CD4-positive, alpha-beta T cell treated with Interleukin-12 subunit alpha and Interleukin-12 subunit beta, for 1 hour (primary cell): ENCODE data around the gene VSIG10L2.

ENCODE experiments used
- DNase-seq: peaks from one replicate; pipeline ENCODE4 v3.0.0-alpha.2; 2020

The VSIG10L2 gene

GRCh38 chr11:125948278-125949051 lies 2.6 kb downstream of the VSIG10L2 start:
- no peak for DNase-seq

- DNase-seq: no peak
Measured at GRCh38 chr11:125949271-125950177, 3.7 kb downstream of the VSIG10L2 start.

- no peak for DNase-seq
Measured at GRCh38 chr11:125950178-125950490, 4.3 kb downstream of the VSIG10L2 start.

DNA sequence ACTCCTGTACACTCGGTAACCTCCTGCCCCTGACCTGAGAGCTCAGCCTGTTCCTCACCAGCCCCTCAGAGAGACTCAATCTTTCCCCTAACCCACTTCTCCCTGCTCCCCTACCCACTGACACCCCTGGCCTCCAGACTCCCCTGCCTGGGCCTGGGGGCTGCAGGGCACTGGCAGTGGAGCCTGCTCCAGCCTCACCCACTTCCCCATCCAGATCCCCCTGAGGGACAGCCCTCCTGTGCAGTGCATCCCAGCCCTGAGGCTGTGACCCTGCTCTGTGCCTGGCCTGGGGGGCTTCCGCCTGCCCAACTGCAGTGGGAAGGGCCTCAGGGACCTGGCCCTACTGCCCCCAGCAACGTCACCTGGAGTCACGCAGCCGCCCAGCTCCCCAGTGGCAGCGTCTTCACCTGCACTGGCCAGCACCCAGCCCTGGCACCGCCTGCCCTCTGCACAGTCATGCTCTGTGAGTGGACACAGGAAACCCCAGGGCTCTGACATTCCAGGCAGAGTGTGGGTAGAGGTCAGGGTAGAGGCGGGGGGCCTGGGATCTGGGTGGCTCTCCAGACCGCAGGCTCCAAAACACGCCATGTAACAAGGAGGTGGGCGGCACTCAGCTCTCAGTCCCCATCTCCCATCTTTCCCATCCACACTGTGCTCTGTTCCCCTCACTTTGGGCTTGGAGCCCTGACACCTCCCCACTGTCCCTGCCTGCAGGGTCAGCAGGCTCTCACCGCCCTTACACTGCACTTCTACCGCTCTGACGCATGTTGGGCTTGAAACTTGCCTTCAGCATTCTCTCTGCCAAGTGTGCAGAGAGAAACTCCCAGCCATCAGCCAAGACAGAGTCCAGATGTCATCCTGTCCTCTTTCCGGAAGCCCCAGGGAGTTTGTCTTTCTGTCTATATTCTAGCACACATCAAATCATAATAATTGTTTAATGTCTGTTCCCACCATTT lies 5.1 kb downstream of the VSIG10L2 start:
- DNase-seq: no peak

- no peak for DNase-seq
Measured at GRCh38 chr11:125951731-125952130, 5.9 kb downstream of the VSIG10L2 start.

- DNase-seq: no peak
Measured at GRCh38 chr11:125952559-125952958, 6.7 kb downstream of the VSIG10L2 start.

DNA sequence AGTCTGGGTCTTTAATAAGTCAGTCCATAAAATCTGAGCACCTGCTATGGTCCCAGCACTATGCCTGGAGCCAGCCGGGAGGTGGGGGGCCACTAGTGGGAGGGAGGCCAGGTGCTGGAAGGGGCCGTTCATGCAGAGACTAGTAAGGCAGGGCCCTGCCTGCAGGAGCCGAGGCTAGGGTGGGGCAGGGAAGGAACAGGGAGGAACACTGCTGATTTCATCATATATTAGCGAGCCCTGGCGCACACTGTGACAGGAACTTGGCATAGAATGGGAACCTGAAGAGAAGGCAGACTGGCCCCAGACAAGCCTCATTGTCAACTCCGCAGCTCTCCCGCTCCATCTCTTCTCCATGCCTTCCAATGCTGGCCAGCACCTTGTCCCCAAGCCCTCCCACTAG lies 7.1 kb downstream of the VSIG10L2 start:
- DNase-seq: no peak

DNA sequence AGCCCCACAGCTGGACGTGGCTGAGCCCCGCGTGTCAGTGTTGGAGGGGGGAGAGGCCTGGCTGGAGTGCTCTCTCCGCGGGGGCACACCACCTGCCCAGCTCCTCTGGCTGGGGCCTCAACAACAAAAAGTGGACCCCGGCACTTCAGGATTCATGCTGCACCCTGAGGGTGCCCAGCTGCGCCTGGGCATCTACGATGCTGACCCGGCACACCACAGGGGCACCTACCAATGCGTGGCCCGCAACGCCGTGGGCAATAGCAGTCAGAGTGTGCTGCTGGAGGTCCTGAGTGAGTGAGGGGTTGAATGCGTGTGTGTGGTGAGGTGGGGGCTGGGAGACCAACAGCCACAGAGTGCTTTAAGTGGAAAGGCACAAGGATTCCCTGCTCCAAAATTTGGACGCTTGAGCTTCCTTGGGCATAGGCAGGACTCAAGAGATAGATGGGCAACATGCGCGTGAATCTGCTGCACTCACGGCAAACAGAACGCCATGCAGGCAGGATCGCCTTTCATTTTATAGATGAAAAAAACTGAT lies 7.6 kb downstream of the VSIG10L2 start:
- no peak for DNase-seq

- DNase-seq: no peak
Measured at GRCh38 chr11:125954123-125954944, 8.5 kb downstream of the VSIG10L2 start.

- DNase-seq: no peak
Measured at GRCh38 chr11:125954945-125955640, 9.2 kb downstream of the VSIG10L2 start.

DNA sequence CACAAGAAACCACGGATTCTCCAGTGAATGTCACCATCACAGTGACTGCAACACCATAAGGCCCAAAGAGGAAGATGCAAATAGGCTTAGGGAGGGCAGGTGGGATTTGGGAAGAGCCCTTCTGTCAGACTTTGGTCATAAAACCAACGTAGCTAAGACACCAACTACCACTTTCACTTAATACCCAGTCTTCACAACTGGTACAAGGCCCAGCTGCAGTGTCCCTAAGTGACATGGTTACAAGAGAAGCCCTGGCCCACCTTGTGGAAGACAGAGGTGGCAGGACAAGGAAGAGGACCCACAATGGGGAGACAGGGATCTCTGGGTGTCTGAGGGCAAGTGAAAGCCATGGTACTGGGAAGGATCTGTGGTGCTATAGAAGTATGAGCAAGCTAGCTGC lies 10.0 kb downstream of the VSIG10L2 start:
- no peak for DNase-seq

- no peak for DNase-seq
Measured at GRCh38 chr11:125956391-125957134, 10.7 kb downstream of the VSIG10L2 start.

- DNase-seq: no peak
Measured at GRCh38 chr11:125957618-125958332, 11.9 kb downstream of the VSIG10L2 start.

DNA sequence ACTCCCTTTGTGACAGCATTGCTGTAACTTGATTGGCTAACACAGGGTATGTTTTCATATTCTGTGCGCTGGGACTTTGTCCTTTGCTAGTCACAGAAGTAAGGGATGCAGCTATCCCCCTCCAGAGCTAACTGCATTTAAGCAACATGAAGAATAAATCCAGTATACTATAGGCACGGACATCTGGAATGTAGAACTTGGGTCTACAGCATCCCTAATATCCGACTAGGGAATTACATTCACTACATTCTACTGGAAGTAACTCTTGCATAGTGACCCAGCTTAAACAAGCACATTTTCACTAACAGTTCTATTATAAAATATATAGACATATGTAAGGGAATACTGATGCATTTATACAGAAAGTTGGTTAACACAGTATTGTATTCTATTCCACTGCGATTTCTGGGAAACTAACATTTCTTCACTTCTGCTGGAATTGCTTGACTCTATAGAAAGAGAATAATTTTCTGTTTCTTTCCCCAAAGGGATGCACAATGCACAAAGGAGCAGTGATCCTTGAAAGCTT lies 13.1 kb downstream of the VSIG10L2 start:
- DNase-seq: no peak

DNA sequence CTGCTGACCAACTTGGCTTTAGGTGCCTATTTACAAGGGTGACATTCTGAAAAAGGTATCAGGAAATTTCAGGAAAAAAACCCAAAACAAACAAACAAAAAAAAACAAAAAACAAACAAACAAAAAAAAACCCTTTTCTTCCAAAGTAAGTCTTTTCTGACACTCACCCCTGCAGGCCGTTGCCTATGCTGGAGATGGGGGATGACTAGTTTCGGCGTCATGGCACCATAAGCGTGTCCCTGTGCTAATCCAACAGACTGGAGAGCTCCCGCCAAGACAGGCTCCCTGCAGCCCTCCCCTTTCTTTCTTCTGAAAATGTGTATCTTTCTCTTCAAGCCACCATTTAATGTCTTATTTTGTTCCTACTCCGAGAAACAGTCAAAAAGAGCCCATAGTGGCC lies 13.7 kb downstream of the VSIG10L2 start:
- no peak for DNase-seq

- DNase-seq: no peak
Measured at GRCh38 chr11:125959931-125960330, 14.1 kb downstream of the VSIG10L2 start.

DNA sequence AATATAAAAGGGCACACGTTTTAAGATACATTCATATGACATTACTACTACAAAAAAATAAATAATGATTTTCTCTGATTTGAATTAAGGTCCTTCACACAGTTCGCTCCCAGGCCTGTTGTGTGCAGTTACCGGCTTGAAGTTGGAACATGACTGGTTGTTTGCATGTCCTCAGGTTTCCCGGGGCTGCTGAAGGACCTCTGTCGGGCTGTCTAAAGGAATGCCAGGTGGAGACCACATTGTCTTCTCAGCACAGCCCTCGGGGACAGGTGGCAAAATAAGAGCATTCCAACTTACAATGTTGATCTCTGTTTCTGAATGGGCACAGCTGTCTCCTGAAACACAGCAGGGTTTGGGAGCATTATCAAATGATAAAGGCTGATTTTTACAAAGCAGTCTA lies 14.9 kb downstream of the VSIG10L2 start:
- DNase-seq: no peak

DNA sequence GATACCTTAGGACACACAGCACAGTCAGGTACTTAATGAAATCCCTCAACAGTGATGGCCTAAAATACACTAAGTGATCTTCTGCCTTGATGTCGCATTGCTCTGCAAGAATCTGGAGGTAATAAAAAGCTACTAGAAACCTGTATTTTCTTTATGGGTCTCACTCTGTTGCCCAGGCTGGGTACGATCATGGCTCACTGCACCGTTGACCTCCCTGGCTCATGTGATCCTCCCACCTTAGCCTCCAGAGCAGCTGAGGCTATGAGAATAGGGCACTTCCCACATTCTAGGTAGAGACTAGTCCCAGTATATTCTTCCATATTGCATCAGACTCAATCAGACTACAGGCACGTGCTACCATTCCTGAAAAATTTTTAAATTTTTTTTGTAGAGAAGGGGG lies 21.7 kb downstream of the VSIG10L2 start:
- no peak for DNase-seq

- DNase-seq: no peak
Measured at GRCh38 chr11:125968354-125968753, 22.5 kb downstream of the VSIG10L2 start.

GRCh38 chr11:125971618-125972017 lies 25.8 kb downstream of the VSIG10L2 start:
- DNase-seq: no peak
